ENCODE measurements around the gene PDE9A.

GRCh38 chr21:42763581-42764442, 110.4 kb downstream of the PDE9A start:
- TF ChIP-seq CTCF (IDR thresholded peaks at IDR 0.05) (no peak), POLR2A (IDR thresholded peaks at IDR 0.05) (no peak)

All from testis (tissue), 2 donors.